ENCODE measurements around the gene DHRSX.

DHRSX gene

DNA sequence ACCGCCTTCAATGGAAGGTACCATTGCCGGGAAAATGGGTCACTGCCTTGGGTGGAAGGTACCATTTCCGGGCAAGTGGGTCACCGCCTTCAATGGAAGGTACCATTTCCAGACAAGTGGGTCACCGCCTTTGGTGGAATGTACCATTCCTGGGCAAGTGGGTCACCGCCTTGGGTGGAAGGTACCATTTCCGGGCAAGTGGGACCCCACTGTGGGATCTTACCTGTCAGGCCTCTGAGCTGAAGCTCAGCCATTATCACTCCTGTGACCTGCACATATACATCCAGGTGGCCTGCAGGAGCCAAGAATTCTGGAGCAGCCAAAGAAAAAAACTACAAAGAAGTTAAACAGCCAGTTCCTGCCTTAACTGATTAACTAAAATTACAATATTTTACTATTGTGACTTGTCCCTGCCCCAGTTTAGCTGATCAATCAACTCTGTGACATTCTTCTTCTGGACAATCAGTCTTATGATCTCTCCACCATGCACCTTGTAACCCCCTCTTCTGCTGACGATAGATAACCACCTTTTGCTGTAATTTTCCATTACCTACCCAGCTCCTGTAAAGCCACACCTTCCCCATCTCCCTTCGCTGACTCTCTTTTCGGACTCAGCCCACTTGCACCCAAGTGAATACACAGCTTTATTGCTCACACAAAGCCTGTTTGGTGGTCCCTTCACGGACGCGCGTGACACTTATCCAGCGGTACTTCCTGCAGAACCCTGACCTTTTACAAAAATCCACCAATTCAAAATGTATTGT lies 313.2 kb downstream of the DHRSX start:
- DNase-seq = no peak

DNA sequence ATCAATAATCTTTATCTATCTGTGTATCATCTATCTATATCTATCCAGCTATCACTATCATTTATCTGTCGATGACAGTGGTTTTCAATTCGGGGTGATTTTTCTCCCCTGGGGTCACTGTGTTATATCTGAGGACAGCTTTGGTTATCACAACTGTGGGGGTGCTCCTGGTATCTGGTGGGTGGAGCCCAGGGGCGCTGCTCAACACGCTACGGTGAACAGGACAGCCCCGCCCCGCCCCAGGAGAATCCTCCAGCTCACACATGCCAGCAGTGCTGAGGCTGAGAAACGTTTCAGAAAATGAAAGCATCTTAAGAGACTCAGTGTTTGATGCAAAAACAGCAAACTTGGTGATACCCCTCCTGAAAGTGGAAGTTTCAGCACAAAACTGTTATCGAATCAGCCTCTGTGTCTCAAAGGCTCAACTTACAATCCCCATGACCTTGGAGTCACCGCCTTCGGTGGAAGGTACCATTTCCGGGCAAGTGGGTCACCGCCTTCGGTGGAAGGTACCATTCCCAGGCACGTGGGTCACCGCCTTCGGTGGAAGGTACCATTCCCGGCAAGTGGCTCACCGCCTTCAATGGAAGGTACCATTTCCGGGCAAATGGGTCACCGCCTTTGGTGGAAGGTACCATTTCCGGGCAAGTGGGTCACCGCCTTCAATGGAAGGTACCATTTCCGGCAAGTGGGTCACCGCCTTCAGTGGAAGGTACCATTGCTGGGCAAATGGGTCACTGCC lies 315.3 kb downstream of the DHRSX start:
- DNase-seq = no peak

DNA sequence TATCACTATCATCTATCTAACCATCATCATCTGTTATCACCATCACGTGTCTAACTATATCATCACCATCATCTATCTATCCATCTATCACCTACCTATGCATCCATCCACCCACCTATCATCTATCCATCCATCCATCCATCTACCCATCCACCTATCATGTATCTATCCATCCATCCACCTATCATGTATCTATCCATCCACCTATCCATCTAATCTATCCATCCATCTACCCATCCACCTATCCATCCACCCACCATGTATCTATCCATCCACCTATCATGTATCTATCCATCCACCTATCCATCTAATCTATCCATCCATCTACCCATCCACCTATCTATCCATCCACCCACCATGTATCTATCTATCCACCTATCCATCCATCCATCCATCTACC lies 316.7 kb downstream of the DHRSX start:
- no peak for DNase-seq

DNA sequence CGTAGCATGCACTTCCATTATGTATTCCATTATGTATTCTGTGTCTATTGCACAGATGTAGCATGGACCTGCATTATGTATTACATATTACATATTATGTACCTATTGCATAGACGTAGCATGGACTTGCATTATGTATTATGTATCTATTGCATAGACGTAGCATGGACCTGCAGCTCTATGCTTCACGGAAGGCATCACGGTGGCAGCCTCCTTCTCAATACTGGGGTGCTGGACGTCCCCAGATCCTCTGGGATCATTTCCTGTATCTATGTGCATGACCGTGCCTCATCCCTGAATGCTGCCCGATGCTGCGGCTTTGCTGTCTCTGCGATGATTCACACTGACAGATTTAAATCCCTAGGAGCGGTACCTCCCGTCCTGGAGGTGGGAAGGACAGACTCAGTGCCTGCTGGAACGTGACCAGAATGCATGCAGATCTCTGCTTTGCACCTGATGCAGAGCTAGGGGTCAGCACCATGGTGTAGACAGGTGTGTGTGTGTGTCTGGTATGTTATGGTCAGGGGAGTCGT lies 317.5 kb downstream of the DHRSX start:
- no peak for DNase-seq

DNA sequence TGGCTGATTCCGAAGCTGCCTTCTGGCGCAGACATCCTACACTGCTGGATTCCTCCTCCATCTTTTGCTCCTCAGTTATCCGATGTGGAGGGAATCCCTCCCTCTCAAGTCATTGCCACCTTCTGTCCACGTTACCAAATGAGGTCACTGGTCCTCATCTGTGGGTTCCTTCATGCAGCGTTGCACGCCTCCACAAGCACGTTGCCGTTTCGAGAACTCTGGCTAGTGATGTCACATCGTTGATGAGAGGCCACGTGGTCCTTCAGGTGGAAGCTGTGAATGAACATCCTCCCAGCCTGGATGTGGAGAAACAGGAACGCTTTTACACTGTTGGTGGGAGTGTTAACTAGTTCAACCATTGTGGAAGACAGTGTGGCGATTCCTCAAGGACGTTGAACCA lies 323.2 kb downstream of the DHRSX start:
- no peak for DNase-seq

DNA sequence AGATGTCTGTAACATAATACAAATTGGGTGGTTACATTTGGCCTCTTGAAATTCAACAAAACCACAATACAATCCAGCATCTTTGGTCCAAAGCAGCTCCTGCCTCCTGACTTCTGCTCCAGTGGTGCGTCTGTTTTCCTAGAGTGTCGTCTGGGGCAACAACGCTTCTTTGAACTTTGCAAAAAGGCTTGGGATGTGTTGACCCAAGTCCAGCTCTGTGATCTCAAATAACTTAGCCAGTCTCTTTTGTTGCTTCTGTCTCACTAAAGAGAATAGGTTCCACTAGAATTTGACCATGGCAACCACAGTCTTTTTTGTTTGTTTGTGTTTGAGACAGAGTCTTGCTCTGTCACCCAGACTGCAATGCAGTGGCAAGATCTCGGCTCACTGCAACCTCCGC lies 324.0 kb downstream of the DHRSX start:
- DNase-seq = no peak

DNA sequence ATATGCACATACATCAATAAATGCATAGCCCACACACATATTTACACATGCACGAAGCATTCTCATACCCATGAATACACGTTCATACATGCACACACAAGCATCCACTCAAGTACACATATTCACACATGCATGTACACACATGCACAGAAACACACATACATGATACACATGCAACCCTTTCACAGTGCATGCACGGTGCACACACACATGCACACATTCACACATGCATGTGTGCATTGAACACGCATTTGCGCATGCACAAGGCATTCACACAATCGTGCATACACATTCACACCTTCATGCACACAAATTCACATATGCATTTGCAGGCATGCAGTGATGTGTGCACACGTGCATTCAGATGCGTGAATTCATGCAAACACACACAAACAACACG lies 324.5 kb downstream of the DHRSX start:
- no peak for DNase-seq

DNA sequence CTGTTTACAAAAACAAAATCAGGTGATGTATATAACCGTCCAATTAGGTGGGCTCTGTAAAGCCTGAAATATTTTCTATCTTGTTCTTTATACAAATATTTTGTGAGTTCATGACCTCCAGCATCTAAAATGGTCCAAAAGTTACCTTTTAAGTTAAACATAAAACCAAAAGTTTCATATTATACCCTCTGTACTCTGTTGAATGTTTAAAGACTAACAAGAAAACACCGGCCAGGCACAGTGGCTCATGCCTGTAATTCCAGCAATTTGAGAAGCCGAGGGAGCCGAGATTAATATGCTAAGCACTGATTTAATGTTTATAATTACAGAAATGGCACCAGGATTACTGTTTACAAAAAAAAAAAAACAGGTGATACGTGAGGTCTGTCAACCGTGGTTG lies 328.4 kb downstream of the DHRSX start:
- no peak for DNase-seq
